Central memory CD8-positive, alpha-beta T cell (primary cell): Measurements from ENCODE around the gene LSM5.

Experiments used
- ATAC-seq: fragments of 150-1000 bp; cut with Tn5 transposase; replicated peaks from 2 replicates; pipeline ENCODE4 v1.10.0; 2022; ENCODE audit warnings: mild to moderate bottlenecking, moderate FRiP score, moderate number of reproducible peaks; ENCODE audit not compliant: poor library complexity, severe bottlenecking; ENCODE audit errors: extremely low read depth
- DNase-seq, 2 donors: peaks; one replicate each; pipeline ENCODE4 v3.0.0; 2021; ENCODE audit warnings: low spot score in 2 of 2
- H3K27ac Mint-ChIP-seq: one replicate; pipeline ENCODE4 v1.8.0; 2022; ENCODE audit warnings: low read depth, mild to moderate bottlenecking, moderate library complexity, mixed read lengths
- H3K27me3 Mint-ChIP-seq: one replicate; pipeline ENCODE4 v1.8.0; 2022; ENCODE audit warnings: mixed read lengths
- H3K36me3 Mint-ChIP-seq: one replicate; pipeline ENCODE4 v1.8.0; 2022; ENCODE audit warnings: mild to moderate bottlenecking, moderate library complexity, mixed read lengths; ENCODE audit not compliant: insufficient read depth
- H3K4me1 Mint-ChIP-seq: one replicate; pipeline ENCODE4 v1.8.0; 2022; ENCODE audit warnings: mixed read lengths
- H3K4me3 Mint-ChIP-seq: one replicate; pipeline ENCODE4 v1.8.0; 2022; ENCODE audit warnings: mild to moderate bottlenecking, moderate library complexity, mixed read lengths
- H3K9me3 Mint-ChIP-seq: one replicate; pipeline ENCODE4 v1.8.0; 2022; ENCODE audit warnings: mixed read lengths

The LSM5 gene

DNA sequence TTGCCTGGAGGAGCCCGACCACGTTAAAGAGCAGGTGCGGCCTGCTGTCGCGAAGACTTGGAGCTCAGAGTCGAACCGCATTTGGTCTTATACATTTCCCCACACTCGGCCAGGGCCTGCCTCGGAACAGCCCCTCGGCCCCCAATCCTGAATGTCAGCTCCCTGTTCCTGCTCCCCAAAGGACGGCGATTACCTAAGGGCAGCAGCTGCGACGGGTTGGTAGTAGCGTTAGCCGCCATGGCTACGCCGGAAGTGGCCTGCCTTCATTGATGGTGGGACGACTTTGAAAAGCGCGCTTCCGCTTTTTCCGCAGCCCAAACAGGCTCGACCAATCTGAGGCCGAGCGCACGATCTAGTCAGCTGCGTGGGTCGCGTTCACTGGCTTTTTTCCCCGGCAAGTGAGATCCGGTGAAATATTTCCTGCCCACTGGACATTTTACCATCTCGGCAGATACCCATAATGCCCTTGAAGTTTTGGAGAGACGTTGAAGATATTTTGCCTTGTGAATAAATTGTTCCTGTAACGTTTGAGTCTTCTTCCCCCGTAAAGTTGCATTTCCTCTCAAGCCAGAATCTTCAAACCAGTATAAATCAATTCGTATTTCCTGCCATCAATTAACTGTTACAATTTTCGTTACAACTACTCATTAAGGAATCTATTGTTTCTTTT, at the start of gene LSM5:
Gene LSM5, minus strand, starts transcription at position 254 of the 670 bp plus-strand sequence. Its CDS starts 15 bp downstream, at position 239.
- Mint-ChIP-seq H3K9me3 (no peaks in the 10 kb centered on the region), H3K36me3 (peaks cover 30% of the 10 kb centered on the region), H3K4me1 (peaks cover 21% of the 10 kb centered on the region), H3K27me3 (no peaks in the 10 kb centered on the region), H3K27ac (peak within 1 kb of the TSS; percentile 98), H3K4me3 (peak within 1 kb of the TSS; percentile 87)
- peak; percentile 76 for ATAC-seq
- peak; percentile 77 to 86 for DNase-seq

DNA sequence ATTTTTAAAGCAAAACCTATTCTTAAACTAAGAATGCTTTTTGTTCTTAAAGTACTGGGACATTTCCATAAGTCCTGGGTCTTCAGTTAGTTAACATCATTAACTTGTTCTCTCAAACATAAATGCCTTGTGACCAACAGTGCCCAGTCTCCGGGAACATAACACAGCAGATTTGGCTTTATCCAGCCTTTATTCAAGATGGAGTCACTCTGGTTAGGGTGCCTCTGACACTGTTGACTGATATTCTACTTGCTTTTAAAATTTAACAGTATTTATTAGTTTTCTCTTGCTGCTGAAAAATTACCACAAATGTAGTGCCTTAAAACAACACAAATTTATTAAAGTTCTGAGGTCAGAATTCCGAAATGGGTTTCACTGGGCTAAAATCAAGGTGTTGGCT, 49.2 kb upstream of the LSM5 start:
- Mint-ChIP-seq H3K4me1 (peaks cover 45% of the 10 kb centered on the region), H3K27me3 (no peaks in the 10 kb centered on the region), H3K9me3 (no peaks in the 10 kb centered on the region), H3K36me3 (peaks cover 10% of the 10 kb centered on the region), H3K4me3 (no peak overlapping the region), H3K27ac (peak overlapping the region; percentile 35)
- ATAC-seq (no peak), DNase-seq (no peak)

DNA sequence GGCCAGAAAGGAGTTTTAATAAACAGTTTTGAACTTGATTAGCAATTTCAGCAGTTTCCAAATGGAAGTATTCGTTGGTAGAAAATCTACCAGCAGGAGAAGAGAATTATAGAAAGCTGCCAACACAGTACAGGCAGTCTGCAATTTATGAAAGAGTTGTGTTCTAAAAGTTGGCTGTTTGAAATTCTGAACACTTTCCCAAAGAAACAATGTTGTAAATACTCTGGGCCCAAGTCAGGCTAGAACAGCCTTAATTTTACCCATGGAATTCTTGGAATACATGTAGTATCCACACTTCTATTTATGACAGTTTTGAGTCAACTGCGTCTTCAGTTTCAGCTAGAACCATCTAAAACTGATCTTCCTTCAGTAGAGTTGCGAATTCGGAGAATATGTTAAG, 47.6 kb upstream of the LSM5 start:
- Mint-ChIP-seq H3K4me1 (peaks cover 36% of the 10 kb centered on the region), H3K27me3 (no peaks in the 10 kb centered on the region), H3K4me3 (no peak overlapping the region), H3K36me3 (peaks cover under 1% of the 10 kb centered on the region), H3K27ac (no peak overlapping the region), H3K9me3 (no peaks in the 10 kb centered on the region)
- DNase-seq, result no peak
- ATAC-seq, result no peak

DNA sequence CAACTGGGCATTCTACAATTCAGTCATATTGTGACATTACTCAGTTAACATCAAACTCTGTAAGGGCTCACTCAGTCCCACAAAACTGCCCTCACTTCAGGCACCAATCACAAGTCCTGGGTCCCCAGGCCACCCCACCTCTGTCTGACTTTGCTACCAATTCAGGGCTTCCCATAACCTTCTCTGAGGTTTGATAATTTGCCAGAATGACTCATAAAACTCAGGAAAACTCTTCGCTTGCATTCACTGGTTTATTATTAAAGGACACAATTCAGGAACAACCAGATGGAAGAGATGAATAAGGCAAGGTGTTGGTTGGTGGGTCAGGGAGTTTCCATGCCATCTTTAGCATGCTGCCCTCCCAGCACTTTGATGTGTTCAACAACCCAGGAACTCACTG, 46.4 kb upstream of the LSM5 start:
- H3K9me3 Mint-ChIP-seq, result no peaks in the 10 kb centered on the region
- no peaks in the 10 kb centered on the region for H3K27me3 Mint-ChIP-seq
- DNase-seq (no peak), ATAC-seq (no peak)
- H3K4me3 Mint-ChIP-seq, result no peak overlapping the region
- H3K27ac Mint-ChIP-seq, result peak overlapping the region; percentile 67
- peaks cover 3% of the 10 kb centered on the region for H3K36me3 Mint-ChIP-seq
- H3K4me1 Mint-ChIP-seq, result peaks cover 33% of the 10 kb centered on the region

DNA sequence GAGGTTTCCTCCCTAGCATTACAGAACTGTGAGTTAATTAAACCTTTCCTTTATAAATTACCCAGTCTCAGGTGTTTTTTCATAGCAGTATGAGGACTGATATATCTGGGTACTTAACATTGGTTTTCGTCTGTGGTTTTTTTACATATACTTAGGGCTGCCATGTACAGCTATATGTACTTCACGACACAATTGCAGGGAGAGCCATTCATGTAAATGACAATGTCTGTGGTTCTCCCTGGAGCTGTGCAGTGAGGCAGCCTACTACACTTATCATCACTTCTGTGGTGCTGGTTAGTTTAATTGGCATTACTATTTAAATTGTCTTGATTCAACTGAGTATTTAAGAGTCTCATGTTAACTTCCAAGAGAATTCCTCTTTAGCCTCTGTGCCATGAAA, 45.8 kb upstream of the LSM5 start:
- H3K36me3 Mint-ChIP-seq, result peaks cover 3% of the 10 kb centered on the region

DNA sequence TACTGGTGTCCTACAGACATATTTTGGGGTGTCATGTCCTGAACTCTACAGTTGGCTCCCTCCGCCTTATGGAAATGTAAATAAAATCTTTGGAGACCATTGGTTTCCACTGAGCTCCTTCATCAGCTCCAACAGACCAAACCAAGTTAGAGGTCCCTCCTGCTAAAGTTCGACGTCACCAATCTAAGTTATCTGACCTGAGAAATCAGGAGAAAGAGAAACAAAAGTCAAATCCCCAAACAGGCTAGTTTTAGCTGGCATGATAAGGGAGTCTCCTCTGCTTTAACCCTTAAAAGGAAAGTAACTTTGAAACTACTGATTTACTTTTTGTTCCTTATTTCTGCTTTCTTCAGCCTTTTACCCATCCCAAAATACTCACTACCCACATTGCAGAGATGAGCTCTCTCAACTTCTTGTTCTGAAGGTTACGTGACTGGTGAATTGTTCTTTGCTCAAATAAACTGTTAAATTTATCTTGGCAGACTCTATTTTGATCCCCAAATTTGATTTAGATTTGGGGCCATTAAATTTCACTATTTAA, 45.1 kb upstream of the LSM5 start:
- H3K36me3 Mint-ChIP-seq, result peaks cover 3% of the 10 kb centered on the region
- H3K9me3 Mint-ChIP-seq, result no peaks in the 10 kb centered on the region
- H3K27ac Mint-ChIP-seq, result no peak overlapping the region
- peaks cover 31% of the 10 kb centered on the region for H3K4me1 Mint-ChIP-seq
- no peak overlapping the region for H3K4me3 Mint-ChIP-seq
- DNase-seq (no peak), ATAC-seq (no peak)
- H3K27me3 Mint-ChIP-seq, result no peaks in the 10 kb centered on the region

More for the DNA sequence above, 45.8 kb upstream of the LSM5 start:
- DNase-seq (no peak), ATAC-seq (no peak)
- H3K4me1 Mint-ChIP-seq, result peaks cover 33% of the 10 kb centered on the region
- H3K9me3 Mint-ChIP-seq, result no peaks in the 10 kb centered on the region
- H3K27me3 Mint-ChIP-seq, result no peaks in the 10 kb centered on the region
- no peak overlapping the region for H3K4me3 Mint-ChIP-seq
- H3K27ac Mint-ChIP-seq, result peak overlapping the region; percentile 67

DNA sequence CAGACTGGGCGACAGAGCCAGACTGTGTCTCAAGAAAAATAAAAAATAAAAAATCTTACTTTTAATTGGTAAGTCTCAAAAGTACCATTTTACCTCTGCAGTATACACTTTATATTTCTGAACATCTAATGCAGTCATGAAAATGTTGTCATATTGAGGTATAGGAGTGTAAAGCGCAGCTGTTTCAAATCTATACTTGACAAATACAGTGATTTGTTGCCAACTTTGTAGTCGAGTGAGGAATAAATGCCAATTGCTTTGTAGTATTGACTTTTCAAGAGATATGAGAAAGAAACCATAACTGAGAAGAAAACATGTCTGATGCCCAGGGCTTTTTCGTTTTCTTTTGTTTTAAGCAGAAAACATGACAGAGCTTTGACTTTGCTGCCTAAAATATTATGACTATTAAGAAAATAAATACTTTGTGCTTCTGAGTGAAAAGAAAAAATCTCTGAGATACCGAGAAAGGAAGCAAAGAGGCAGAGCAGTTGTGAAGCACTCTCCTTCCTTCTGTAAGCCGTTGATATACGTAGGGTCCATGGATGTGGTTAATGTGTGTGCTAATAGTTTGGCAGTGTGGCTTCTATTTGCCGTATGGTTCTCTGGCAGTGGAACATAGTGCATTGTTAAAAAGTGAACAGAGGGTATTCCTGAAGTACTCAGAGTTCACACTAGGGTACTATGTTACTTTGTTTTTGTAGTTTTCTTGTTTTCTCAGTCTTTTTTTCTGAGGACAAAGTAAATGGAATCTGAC, 43.3 kb upstream of the LSM5 start:
- ATAC-seq (no peak), DNase-seq (no peak)
- peaks cover 24% of the 10 kb centered on the region for H3K4me1 Mint-ChIP-seq
- H3K27ac Mint-ChIP-seq, result no peak overlapping the region
- H3K27me3 Mint-ChIP-seq, result no peaks in the 10 kb centered on the region
- H3K9me3 Mint-ChIP-seq, result no peaks in the 10 kb centered on the region
- H3K36me3 Mint-ChIP-seq, result peaks cover 3% of the 10 kb centered on the region
- no peak overlapping the region for H3K4me3 Mint-ChIP-seq

DNA sequence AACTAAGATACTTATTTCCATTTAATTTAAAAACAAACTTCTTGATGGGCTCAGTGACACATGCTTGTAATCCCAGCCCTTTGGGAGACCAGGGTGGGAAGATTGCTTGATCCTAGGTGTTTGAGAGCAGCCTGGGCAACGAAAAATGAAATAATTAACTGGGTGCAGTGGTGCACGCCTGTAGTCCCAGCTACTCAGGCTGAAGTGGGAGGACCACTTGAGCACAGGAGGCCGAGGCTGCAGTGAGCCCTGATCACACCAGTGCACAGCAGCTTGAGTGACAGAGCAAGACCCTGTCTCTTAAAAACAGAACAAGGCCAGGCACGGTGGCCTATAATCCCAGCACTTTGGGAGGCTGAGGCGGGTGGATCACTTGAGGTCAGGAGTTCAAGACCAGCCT, 42.5 kb upstream of the LSM5 start:
- H3K4me3 Mint-ChIP-seq, result no peak overlapping the region
- peaks cover 32% of the 10 kb centered on the region for H3K4me1 Mint-ChIP-seq
- peaks cover 3% of the 10 kb centered on the region for H3K36me3 Mint-ChIP-seq
- ATAC-seq, result no peak
- no peaks in the 10 kb centered on the region for H3K27me3 Mint-ChIP-seq
- peak overlapping the region; percentile 25 for H3K27ac Mint-ChIP-seq
- DNase-seq, result no peak
- no peaks in the 10 kb centered on the region for H3K9me3 Mint-ChIP-seq

DNA sequence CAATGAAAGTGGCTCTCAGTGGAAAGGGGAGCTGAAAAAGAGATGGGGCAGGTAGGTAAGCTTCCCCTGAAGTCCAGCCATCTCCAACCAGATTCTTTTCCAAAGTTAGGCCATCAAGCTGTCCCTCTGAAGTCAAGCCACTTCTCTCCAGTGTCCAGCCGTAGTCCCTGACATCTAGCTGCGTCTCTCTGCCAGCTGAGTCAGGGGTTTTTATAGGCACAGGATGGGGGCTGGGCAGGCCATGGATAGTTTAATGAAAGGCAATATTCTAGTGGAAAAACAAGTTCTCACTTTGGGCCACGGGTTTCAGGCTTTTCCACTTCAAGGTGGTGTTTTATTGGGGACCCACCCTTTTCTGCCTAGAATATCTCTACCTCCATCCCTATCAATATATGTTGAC, 41.9 kb upstream of the LSM5 start:
- DNase-seq (no peak), ATAC-seq (no peak)
- no peaks in the 10 kb centered on the region for H3K27me3 Mint-ChIP-seq
- no peak overlapping the region for H3K4me3 Mint-ChIP-seq
- peaks cover 32% of the 10 kb centered on the region for H3K4me1 Mint-ChIP-seq
- no peaks in the 10 kb centered on the region for H3K9me3 Mint-ChIP-seq
- peaks cover 3% of the 10 kb centered on the region for H3K36me3 Mint-ChIP-seq
- peak overlapping the region; percentile 25 for H3K27ac Mint-ChIP-seq

DNA sequence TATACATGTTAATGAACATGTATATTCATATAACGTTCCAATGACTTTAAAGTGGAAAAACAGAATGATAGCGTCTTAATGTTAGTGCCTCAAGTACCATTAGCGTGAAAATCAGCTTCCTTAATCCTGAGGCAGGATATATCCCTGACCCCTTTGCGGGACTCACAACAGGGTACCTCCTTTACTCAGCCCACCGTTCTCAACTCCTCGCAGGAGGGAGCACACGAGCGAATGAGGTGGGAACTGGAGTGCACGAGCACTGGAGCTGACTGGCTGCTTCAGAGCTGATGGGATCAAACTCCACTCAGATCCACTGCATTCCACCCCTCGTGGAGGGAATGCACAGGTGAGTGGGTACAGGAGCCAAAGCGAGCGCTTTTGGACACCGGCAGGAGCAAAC, 41.2 kb upstream of the LSM5 start:
- H3K9me3 Mint-ChIP-seq, result no peaks in the 10 kb centered on the region
- H3K4me1 Mint-ChIP-seq, result peaks cover 32% of the 10 kb centered on the region
- H3K4me3 Mint-ChIP-seq, result no peak overlapping the region
- no peak for ATAC-seq
- no peaks in the 10 kb centered on the region for H3K27me3 Mint-ChIP-seq
- DNase-seq, result no peak
- H3K27ac Mint-ChIP-seq, result no peak overlapping the region
- H3K36me3 Mint-ChIP-seq, result peaks cover 3% of the 10 kb centered on the region

DNA sequence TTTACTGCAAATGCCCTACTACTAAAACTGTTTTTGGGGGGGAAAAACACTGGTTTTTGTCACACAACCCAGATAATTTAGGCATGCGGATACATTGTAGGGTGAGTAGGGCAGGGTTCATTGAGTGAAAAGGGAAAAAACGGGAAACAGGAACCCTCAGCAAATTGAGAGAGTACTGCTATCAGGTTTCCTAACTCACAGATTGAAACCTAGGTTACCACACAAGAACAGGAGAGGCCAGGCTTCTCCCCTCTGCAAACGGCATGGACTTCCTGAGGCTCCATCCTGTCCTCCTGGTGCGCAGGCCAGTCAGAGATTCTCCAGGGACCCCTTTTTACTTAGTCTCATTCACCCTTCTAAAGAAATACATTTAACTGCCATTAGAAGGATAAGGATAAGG, 35.7 kb upstream of the LSM5 start:
- H3K27me3 Mint-ChIP-seq, result no peaks in the 10 kb centered on the region
- DNase-seq, result no peak
- peaks cover 34% of the 10 kb centered on the region for H3K4me1 Mint-ChIP-seq
- no peaks in the 10 kb centered on the region for H3K9me3 Mint-ChIP-seq
- H3K36me3 Mint-ChIP-seq, result peaks cover 4% of the 10 kb centered on the region
- ATAC-seq, result no peak
- H3K4me3 Mint-ChIP-seq, result no peak overlapping the region
- no peak overlapping the region for H3K27ac Mint-ChIP-seq

DNA sequence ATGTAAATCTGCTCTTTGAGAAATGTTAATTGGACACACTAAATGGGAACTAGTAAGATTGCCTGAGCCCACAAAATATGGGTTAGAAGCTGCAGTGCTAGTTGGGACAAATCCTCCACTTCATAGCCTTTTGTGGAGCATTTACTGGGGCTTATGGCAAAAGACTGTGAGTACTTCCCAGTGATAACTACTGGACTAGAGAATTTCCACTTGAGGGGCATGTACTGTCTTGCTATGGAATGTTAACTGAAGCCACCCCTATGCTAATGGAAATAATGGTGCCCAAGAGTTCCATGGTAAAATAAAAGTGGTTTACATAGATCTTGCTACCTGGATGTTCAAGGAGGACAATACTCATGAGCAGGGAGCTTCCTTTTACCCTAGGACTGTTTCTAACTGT, 34.5 kb upstream of the LSM5 start:
- Mint-ChIP-seq H3K4me1 (peaks cover 36% of the 10 kb centered on the region), H3K9me3 (no peaks in the 10 kb centered on the region), H3K27me3 (no peaks in the 10 kb centered on the region), H3K4me3 (no peak overlapping the region), H3K27ac (no peak overlapping the region), H3K36me3 (peaks cover 5% of the 10 kb centered on the region)
- DNase-seq (no peak), ATAC-seq (no peak)
